ENCODE data around the gene ZNF549. TPM values are rescaled to one million over a fixed set of nuclear protein-coding genes. Genes with fewer than 3 reads are reported as not detected.

Gene ZNF549
- total RNA-seq, 1 experiment from 2014 or later = not detected

GRCh38 chr19:57512845-57513244 lies 14.3 kb upstream of the ZNF549 start:
- ATAC-seq = no peak
- BruUV-seq (replicated peaks) = no TSS peak

DNA sequence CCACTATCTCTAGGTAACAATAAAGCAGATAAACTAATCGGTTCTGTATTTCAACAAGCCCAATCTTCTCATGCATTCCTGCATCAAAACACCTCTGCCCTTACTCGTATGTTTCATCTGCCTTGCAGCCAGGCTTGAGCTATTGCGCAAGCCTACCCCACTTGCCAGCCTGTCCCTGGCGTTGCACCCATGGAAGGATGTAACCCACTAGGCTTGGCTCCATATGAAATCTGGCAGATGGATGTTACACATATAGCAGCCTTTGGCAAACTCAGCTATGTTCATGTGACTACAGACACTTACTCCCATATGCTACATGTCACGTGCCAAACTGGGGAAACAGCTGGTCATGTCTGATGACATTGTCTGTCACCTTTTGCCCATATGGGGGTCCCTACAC lies 11.9 kb upstream of the ZNF549 start:
- Histone ChIP-seq H3K36me3 (ENCODE audit: control insufficient read depth in 1 of 2, insufficient read depth in 2 of 2, low read length in 2 of 2) (no peaks in the 10 kb centered on the region), H3K79me2 (ENCODE audit: insufficient read depth, low read length) (no peaks in the 10 kb centered on the region), H3K27ac (ENCODE audit: low read depth, low read length) (no peak overlapping the region), H3K9me2 (ENCODE audit: insufficient read depth) (no peaks in the 10 kb centered on the region), H3K4me3 (replicated peaks in 1 of 2; ENCODE audit: low read depth in 1 of 2, low read length in 2 of 2) (no peak overlapping the region), H3K9ac (ENCODE audit: low read length) (no peak overlapping the region), H3K4me1 (ENCODE audit: control insufficient read depth in 1 of 2, insufficient read depth in 2 of 2, low read length in 2 of 2) (no peaks in the 10 kb centered on the region), H3K4me2 (ENCODE audit: low read length) (no peak overlapping the region), H3K27me3 (ENCODE audit: insufficient read depth, low read length) (no peaks in the 10 kb centered on the region), H3K9me3 (ENCODE audit: control insufficient read depth in 1 of 2, insufficient read depth in 1 of 2, low read depth in 1 of 2, low read length in 2 of 2) (peaks cover 17% of the 10 kb centered on the region in 2 experiments; a peak in 3 of 4 replicates), H4K20me1 (ENCODE audit: insufficient read depth) (no peaks in the 10 kb centered on the region), H2AFZ (ENCODE audit: low read depth, low read length, poor library complexity, severe bottlenecking) (no peak overlapping the region)
- intact Hi-C loops (cut with micrococcal nuclease) = no loop called here
- ChIA-PET CTCF (no interaction called here), RAD21 (ENCODE audit: low non-redundant PET in 1 of 2, low total read pairs in 2 of 2, uncharacterized antibody in 2 of 2, unreplicated experiment in 2 of 2) (no interaction called here), POLR2A (no interaction called here)
- ATAC-seq = no peak
- DNase-seq (ENCODE audit: low read depth, low spot score) = no peak
- no TSS peak for BruUV-seq (replicated peaks)
- TF ChIP-seq RAD21 (IDR thresholded peaks at IDR 0.05; ENCODE audit: low read depth) (no peak), SRF (IDR thresholded peaks at IDR 0.05; ENCODE audit: low read depth) (no peak), POLR2AphosphoS5 (IDR thresholded peaks at IDR 0.05; ENCODE audit: low read depth, low read length) (no peak), EZH2phosphoT487 (IDR thresholded peaks at IDR 0.05; ENCODE audit: borderline replicate concordance) (no peak), FOSL1 (IDR thresholded peaks at IDR 0.05; ENCODE audit: low read depth) (no peak), CBX3 (IDR thresholded peaks at IDR 0.05; ENCODE audit: low read depth) (no peak), CEBPB (IDR thresholded peaks at IDR 0.05; ENCODE audit: low read depth) (no peak), ZFX (IDR thresholded peaks at IDR 0.05) (no peak)
- TF ChIP-seq, protein P1, sequence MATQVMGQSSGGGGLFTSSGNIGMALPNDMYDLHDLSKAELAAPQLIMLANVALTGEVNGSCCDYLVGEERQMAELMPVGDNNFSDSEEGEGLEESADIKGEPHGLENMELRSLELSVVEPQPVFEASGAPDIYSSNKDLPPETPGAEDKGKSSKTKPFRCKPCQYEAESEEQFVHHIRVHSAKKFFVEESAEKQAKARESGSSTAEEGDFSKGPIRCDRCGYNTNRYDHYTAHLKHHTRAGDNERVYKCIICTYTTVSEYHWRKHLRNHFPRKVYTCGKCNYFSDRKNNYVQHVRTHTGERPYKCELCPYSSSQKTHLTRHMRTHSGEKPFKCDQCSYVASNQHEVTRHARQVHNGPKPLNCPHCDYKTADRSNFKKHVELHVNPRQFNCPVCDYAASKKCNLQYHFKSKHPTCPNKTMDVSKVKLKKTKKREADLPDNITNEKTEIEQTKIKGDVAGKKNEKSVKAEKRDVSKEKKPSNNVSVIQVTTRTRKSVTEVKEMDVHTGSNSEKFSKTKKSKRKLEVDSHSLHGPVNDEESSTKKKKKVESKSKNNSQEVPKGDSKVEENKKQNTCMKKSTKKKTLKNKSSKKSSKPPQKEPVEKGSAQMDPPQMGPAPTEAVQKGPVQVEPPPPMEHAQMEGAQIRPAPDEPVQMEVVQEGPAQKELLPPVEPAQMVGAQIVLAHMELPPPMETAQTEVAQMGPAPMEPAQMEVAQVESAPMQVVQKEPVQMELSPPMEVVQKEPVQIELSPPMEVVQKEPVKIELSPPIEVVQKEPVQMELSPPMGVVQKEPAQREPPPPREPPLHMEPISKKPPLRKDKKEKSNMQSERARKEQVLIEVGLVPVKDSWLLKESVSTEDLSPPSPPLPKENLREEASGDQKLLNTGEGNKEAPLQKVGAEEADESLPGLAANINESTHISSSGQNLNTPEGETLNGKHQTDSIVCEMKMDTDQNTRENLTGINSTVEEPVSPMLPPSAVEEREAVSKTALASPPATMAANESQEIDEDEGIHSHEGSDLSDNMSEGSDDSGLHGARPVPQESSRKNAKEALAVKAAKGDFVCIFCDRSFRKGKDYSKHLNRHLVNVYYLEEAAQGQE (IDR thresholded peaks at IDR 0.05; ENCODE audit: low read depth) = no peak
- TF ChIP-seq, protein P2, sequence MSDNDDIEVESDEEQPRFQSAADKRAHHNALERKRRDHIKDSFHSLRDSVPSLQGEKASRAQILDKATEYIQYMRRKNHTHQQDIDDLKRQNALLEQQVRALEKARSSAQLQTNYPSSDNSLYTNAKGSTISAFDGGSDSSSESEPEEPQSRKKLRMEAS (IDR thresholded peaks at IDR 0.05) = no peak

More at GRCh38 chr19:57512845-57513244, 14.3 kb upstream of the ZNF549 start:
- H3K4me2 ChIP-seq (ENCODE audit: low read length) = no peak overlapping the region
- H2AFZ ChIP-seq (ENCODE audit: low read depth, low read length, poor library complexity, severe bottlenecking) = no peak overlapping the region
- no peaks in the 10 kb centered on the region for H3K27me3 ChIP-seq (ENCODE audit: insufficient read depth, low read length)
- TF ChIP-seq, protein P3, sequence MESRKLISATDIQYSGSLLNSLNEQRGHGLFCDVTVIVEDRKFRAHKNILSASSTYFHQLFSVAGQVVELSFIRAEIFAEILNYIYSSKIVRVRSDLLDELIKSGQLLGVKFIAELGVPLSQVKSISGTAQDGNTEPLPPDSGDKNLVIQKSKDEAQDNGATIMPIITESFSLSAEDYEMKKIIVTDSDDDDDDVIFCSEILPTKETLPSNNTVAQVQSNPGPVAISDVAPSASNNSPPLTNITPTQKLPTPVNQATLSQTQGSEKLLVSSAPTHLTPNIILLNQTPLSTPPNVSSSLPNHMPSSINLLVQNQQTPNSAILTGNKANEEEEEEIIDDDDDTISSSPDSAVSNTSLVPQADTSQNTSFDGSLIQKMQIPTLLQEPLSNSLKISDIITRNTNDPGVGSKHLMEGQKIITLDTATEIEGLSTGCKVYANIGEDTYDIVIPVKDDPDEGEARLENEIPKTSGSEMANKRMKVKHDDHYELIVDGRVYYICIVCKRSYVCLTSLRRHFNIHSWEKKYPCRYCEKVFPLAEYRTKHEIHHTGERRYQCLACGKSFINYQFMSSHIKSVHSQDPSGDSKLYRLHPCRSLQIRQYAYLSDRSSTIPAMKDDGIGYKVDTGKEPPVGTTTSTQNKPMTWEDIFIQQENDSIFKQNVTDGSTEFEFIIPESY (IDR thresholded peaks at IDR 0.05; ENCODE audit: extremely low read depth, insufficient replicate concordance, low read length) = no peak
- TF ChIP-seq POLR2A (IDR thresholded peaks at IDR 0.05; ENCODE audit: borderline replicate concordance, extremely low read depth, insufficient read depth, insufficient read length) (no peak), EZH2 (IDR thresholded peaks at IDR 0.05) (no peak), CEBPB (IDR thresholded peaks at IDR 0.05; ENCODE audit: low read depth) (no peak), SIN3A (IDR thresholded peaks at IDR 0.05; ENCODE audit: low read depth) (no peak), SRF (IDR thresholded peaks at IDR 0.05; ENCODE audit: low read depth) (no peak), ELF1 (IDR thresholded peaks at IDR 0.05; ENCODE audit: borderline replicate concordance, low read depth) (no peak), SP1 (IDR thresholded peaks at IDR 0.05; ENCODE audit: low read depth) (no peak), ZFX (IDR thresholded peaks at IDR 0.05) (no peak), EZH2phosphoT487 (IDR thresholded peaks at IDR 0.05; ENCODE audit: borderline replicate concordance) (no peak), FOSL1 (IDR thresholded peaks at IDR 0.05; ENCODE audit: low read depth) (no peak), EGR1 (IDR thresholded peaks at IDR 0.05; ENCODE audit: low read depth) (no peak)
- TF ChIP-seq, protein P2 (IDR thresholded peaks at IDR 0.05) = no peak
- no peaks in the 10 kb centered on the region for H4K20me1 ChIP-seq (ENCODE audit: insufficient read depth)
- DNase-seq (ENCODE audit: low read depth, low spot score) = no peak
- POLR2A ChIA-PET = no interaction called here
- no peak overlapping the region for H3K9ac ChIP-seq (ENCODE audit: low read length)
- H3K4me3 ChIP-seq (replicated peaks in 1 of 2; ENCODE audit: low read depth in 1 of 2, low read length in 2 of 2) = no peak overlapping the region
- peaks cover 14 to 17% of the 10 kb centered on the region in 2 experiments; a peak in 3 of 4 replicates for H3K9me3 ChIP-seq (ENCODE audit: control insufficient read depth in 1 of 2, insufficient read depth in 1 of 2, low read depth in 1 of 2, low read length in 2 of 2)
- intact Hi-C loops (cut with micrococcal nuclease) = no loop called here
- no peaks in the 10 kb centered on the region for H3K9me2 ChIP-seq (ENCODE audit: insufficient read depth)
- H3K27ac ChIP-seq (ENCODE audit: low read depth, low read length) = no peak overlapping the region
- no peaks in the 10 kb centered on the region for H3K36me3 ChIP-seq (ENCODE audit: control insufficient read depth in 1 of 2, insufficient read depth in 2 of 2, low read length in 2 of 2)
- H3K79me2 ChIP-seq (ENCODE audit: insufficient read depth, low read length) = no peaks in the 10 kb centered on the region
- CTCF ChIA-PET = no interaction called here
- H3K4me1 ChIP-seq (ENCODE audit: control insufficient read depth in 1 of 2, insufficient read depth in 2 of 2, low read length in 2 of 2) = no peaks in the 10 kb centered on the region
- RAD21 ChIA-PET (ENCODE audit: low non-redundant PET in 1 of 2, low total read pairs in 2 of 2, uncharacterized antibody in 2 of 2, unreplicated experiment in 2 of 2) = no interaction called here
